Measurements from ENCODE around the gene HSPA1L. TPM values are rescaled to one million over a fixed set of nuclear protein-coding genes. Genes with fewer than 3 reads are reported as not detected.

The HSPA1L gene
- total RNA-seq, 1 donor from 2014 or later: 2.5 TPM

DNA sequence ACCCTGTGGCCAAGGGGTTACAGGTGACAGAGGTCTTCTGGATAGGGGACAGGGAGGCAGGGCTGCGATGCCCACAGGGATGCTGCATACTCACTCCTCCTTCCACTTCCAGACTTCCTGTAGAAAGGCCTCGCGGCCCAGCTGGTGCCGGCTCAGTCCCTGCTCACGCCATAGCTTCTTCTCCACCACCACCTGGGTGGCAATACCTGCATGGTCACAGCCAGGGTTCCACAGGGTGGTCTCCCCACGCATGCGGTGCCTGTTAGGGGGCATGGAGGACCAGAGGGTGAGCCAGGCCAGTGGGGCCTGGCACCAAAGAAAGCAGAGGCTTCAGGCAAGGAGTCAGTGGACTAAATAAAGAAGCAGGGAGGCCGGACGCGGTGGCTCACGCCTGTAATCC, 29.6 kb downstream of the HSPA1L start:
- no peak overlapping the region for H3K4me3 Mint-ChIP-seq (ENCODE audit: unreplicated experiment)
- peaks cover under 1% of the 10 kb centered on the region for H3K36me3 Mint-ChIP-seq (ENCODE audit: unreplicated experiment)
- H3K4me1 Mint-ChIP-seq (ENCODE audit: low read depth, unreplicated experiment): no peaks in the 10 kb centered on the region
- H3K27me3 Mint-ChIP-seq (ENCODE audit: unreplicated experiment): peaks cover 2% of the 10 kb centered on the region
- no peak for DNase-seq
- TF ChIP-seq, protein P1, sequence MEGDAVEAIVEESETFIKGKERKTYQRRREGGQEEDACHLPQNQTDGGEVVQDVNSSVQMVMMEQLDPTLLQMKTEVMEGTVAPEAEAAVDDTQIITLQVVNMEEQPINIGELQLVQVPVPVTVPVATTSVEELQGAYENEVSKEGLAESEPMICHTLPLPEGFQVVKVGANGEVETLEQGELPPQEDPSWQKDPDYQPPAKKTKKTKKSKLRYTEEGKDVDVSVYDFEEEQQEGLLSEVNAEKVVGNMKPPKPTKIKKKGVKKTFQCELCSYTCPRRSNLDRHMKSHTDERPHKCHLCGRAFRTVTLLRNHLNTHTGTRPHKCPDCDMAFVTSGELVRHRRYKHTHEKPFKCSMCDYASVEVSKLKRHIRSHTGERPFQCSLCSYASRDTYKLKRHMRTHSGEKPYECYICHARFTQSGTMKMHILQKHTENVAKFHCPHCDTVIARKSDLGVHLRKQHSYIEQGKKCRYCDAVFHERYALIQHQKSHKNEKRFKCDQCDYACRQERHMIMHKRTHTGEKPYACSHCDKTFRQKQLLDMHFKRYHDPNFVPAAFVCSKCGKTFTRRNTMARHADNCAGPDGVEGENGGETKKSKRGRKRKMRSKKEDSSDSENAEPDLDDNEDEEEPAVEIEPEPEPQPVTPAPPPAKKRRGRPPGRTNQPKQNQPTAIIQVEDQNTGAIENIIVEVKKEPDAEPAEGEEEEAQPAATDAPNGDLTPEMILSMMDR (IDR thresholded peaks at IDR 0.05; ENCODE audit: partially characterized antibody, unreplicated experiment): no peak
- no peak overlapping the region for H3K27ac Mint-ChIP-seq (ENCODE audit: unreplicated experiment)
- peaks cover 4% of the 10 kb centered on the region for H3K9me3 Mint-ChIP-seq (ENCODE audit: unreplicated experiment)

DNA sequence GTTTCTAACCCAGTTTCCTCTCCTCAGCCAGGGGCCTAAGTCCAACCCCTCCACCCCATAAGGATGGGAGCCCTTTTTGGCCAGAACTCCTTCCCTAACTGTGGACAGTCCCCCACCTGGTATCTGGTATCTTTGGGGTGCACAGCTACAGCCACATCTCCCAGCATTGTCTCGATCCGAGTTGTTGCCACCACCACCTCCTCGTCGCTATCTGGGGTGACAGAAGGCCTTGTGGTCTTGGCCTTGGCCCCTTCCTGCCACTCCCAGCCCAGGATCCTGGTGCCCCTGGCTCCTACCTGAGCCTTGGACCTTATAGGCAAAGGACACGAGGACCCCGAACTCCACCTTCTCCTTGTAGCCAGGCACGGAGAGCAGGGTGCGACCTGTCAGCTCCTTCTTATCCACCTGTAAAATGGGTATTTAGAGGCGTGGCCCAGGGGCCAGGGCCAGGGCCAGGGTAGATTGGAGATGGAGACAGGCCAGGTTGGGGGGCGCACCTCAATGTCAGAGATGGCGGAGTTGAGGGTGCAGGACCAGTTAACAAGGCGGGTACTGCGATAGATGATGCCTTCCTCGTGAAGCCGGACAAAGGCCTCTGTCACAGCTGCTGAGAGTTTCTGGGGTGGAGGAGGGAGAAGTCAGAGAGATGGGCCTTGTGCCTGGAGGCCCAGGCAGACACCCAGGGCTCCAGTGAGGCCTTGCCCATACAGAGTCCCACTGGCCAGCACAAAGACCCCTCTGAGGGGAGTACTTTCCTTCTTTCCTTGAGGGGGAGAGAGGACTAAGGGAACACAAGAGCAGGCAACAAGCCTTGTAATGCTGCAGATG, 30.8 kb downstream of the HSPA1L start:
- peaks cover 2% of the 10 kb centered on the region for H3K27me3 Mint-ChIP-seq (ENCODE audit: unreplicated experiment)
- H3K36me3 Mint-ChIP-seq (ENCODE audit: unreplicated experiment): no peaks in the 10 kb centered on the region
- H3K9me3 Mint-ChIP-seq (ENCODE audit: unreplicated experiment): peaks cover 3% of the 10 kb centered on the region
- no peaks in the 10 kb centered on the region for H3K4me1 Mint-ChIP-seq (ENCODE audit: low read depth, unreplicated experiment)
- no peak for DNase-seq
- H3K27ac Mint-ChIP-seq (ENCODE audit: unreplicated experiment): no peak overlapping the region
- H3K4me3 Mint-ChIP-seq (ENCODE audit: unreplicated experiment): no peak overlapping the region
- TF ChIP-seq, protein P1 (IDR thresholded peaks at IDR 0.05; ENCODE audit: partially characterized antibody, unreplicated experiment): no peak

DNA sequence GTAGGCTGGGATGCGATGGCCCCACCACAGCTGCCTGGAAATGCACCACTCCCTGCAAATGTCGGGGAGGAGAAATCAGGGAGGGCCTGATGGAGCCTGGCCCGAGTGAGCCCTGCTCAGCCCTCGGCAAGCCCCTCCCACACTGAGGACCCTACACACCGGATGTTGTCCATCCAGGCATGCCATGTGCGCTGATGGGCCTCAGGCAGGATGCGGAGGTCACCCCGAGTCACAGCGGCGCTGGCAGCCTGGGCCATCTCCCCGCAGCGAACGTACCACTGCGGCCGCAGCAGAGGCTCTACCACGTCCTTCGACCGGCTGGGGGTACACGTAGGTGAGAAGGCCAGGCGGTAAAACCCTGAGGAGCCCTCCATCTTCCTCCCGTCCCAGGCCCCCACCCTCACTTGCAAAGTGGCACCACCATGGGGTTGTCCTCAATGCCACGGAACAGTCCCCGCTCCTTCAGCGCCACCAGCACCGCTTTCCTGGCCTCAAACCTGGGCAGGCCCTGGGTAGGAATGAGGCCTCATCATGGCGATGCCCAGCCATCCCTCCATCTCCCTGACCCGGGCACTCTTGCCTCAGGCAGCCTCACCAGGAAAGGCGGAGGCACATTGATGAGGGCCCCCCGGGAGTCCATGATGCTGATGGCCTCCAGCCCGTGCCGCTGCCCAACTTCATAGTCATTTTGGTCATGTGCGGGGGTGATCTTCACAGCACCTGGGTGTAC, 32.8 kb downstream of the HSPA1L start:
- H3K4me3 Mint-ChIP-seq (ENCODE audit: unreplicated experiment): no peak overlapping the region
- TF ChIP-seq, protein P1 (IDR thresholded peaks at IDR 0.05; ENCODE audit: partially characterized antibody, unreplicated experiment): no peak
- no peaks in the 10 kb centered on the region for H3K4me1 Mint-ChIP-seq (ENCODE audit: low read depth, unreplicated experiment)
- H3K27ac Mint-ChIP-seq (ENCODE audit: unreplicated experiment): no peak overlapping the region
- peaks cover 1% of the 10 kb centered on the region for H3K9me3 Mint-ChIP-seq (ENCODE audit: unreplicated experiment)
- H3K36me3 Mint-ChIP-seq (ENCODE audit: unreplicated experiment): no peaks in the 10 kb centered on the region
- H3K27me3 Mint-ChIP-seq (ENCODE audit: unreplicated experiment): peaks cover 2% of the 10 kb centered on the region
- no peak for DNase-seq

DNA sequence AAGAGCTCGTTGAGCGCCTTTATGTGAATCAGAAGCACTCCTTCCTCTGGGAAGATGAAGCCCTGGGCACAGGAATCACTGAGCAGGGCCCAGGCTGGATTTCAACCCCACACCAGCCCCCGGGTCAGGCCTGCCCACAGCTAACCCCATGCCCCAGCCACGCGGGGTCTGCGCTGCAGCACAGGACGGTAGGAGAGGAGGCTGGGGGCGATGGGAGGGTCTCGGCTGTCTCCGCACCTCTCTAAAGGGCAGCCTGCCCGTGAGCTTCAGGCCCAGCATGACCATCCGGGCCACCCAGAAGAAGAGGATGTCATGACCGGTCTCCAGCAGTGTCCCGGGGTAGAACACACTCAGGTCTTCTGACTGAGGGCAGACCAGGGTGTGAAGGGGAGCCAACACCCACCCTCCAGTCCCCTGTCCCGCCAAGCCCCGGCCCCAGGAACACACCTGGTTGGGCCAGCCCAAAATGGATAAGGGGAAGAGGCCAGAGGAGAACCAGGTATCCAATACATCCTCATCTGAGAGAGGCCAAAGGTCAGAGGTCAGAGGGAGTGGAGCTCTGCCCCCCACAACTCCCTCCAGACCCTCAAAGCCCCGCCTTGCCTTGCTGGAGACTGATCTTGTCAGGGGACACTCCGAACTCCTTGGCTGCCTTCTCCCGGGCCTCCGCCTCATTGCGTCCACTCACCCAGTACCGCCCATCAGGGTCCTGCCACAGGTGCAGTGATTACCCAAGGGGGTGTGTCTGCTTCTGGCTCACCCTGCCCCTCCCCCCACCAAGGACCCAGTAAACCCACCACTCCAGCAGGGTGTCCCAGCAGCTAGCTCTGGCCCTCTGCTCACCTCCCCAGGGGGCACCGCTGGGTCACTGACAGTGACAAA, 33.6 kb downstream of the HSPA1L start:
- no peak overlapping the region for H3K4me3 Mint-ChIP-seq (ENCODE audit: unreplicated experiment)
- no peaks in the 10 kb centered on the region for H3K4me1 Mint-ChIP-seq (ENCODE audit: low read depth, unreplicated experiment)
- H3K27ac Mint-ChIP-seq (ENCODE audit: unreplicated experiment): no peak overlapping the region
- peaks cover 2% of the 10 kb centered on the region for H3K27me3 Mint-ChIP-seq (ENCODE audit: unreplicated experiment)
- no peaks in the 10 kb centered on the region for H3K36me3 Mint-ChIP-seq (ENCODE audit: unreplicated experiment)
- TF ChIP-seq, protein P1 (IDR thresholded peaks at IDR 0.05; ENCODE audit: partially characterized antibody, unreplicated experiment): no peak
- H3K9me3 Mint-ChIP-seq (ENCODE audit: unreplicated experiment): peaks cover 2% of the 10 kb centered on the region
- no peak for DNase-seq

Data from glutamatergic neuron (in vitro differentiated cells).